A549 (cell line): ENCODE data around the gene DNM3. TPM values are rescaled to one million over a fixed set of nuclear protein-coding genes. Genes with fewer than 3 reads are reported as not detected.

Experiments used
- ATAC-seq, 2 experiments: fragments of 200-7000 bp in 1 of 2; fragments of >200 bp in 1 of 2; cut with Nextera tagmentation in 1 of 2; cut with Tn5 transposase in 1 of 2; 3 replicates each; pipeline versions ENCODE4 v1.8.0 to v1.9.1; 2018 to 2020; ENCODE audit warnings: mild to moderate bottlenecking in 1 of 2, moderate library complexity in 1 of 2
- CTCF ChIA-PET: fragments of 300-600 bp; sonication (Branson Sonifier 250); formaldehyde crosslinking; extraction: SDS; loops from one replicate; lab custom pipeline; 2021; ENCODE audit warnings: antibody characterized with exemption, inconsistent platforms; lab: Yijun Ruan, JAX
- POLR2A ChIA-PET: fragments of 350-600 bp; formaldehyde crosslinking; extraction: SDS; loops from one replicate; lab custom pipeline; 2021; ENCODE audit warnings: antibody characterized with exemption, inconsistent platforms; lab: Yijun Ruan, JAX
- DNase-seq, 2 experiments: peaks; one replicate each; pipeline versions ENCODE4 v3.0.0 to v3.0.0-alpha.2; 2011 to 2016; ENCODE audit warnings: low read depth in 1 of 2, low spot score in 1 of 2
- FAIRE-seq: peaks from 2 replicates; lab custom pipeline; 2011; peaks lifted over from hg19 to GRCh38; lab: Jason Lieb, UNC
- H3K27ac ChIP-seq, 2 experiments: fragments of >200 bp; sonication (Bioruptor Twin); formaldehyde crosslinking; 3 replicates each; pipeline ENCODE4 v1.5.1; 2016 to 2017
- H3K4me1 ChIP-seq: fragments of >200 bp; sonication (Bioruptor Twin); formaldehyde crosslinking; 3 replicates; pipeline ENCODE4 v1.6.1; 2016
- H3K4me2 ChIP-seq: fragments of >200 bp; sonication (Bioruptor Twin); formaldehyde crosslinking; 3 replicates; pipeline ENCODE4 v1.6.1; 2016
- H3K4me3 ChIP-seq: fragments of >200 bp; sonication (Bioruptor Twin); formaldehyde crosslinking; 3 replicates; pipeline ENCODE4 v1.5.1; 2016
- H3K9me3 ChIP-seq: fragments of >200 bp; sonication (Bioruptor Twin); formaldehyde crosslinking; 3 replicates; pipeline ENCODE4 v1.6.1; 2016
- BHLHE40 ChIP-seq: IDR thresholded peaks from 2 replicates; pipeline ENCODE4 v1.6.1; 2012; ENCODE audit warnings: low read depth, low read length, inconsistent platforms
- CBX2 ChIP-seq: fragments of 200-600 bp; sonication (generic); IDR thresholded peaks from 2 replicates; pipeline ENCODE4 v1.6.1; 2016; ENCODE audit warnings: low read depth, mild to moderate bottlenecking, borderline replicate concordance
- CEBPB ChIP-seq, 2 experiments: fragments of >200 bp in 1 of 2; sonication (Bioruptor Twin) in 1 of 2; formaldehyde crosslinking in 1 of 2; IDR thresholded peaks; 2 replicates each; pipeline ENCODE4 v1.6.1; 2012 to 2016
- CHD2 ChIP-seq: fragments of 150-350 bp; IDR thresholded peaks from 2 replicates; pipeline ENCODE4 v1.6.1; 2014; ENCODE audit warnings: low read length; ENCODE audit not compliant: partially characterized antibody
- EP300 ChIP-seq, 2 experiments: fragments of >200 bp; sonication (Bioruptor Twin); formaldehyde crosslinking; IDR thresholded peaks; 2 replicates in 1 of 2; 3 replicates in 1 of 2; pipeline ENCODE4 v1.6.1; 2016 to 2017
- ESRRA ChIP-seq: fragments of 150-350 bp; IDR thresholded peaks from 2 replicates; pipeline ENCODE4 v1.6.1; 2014; ENCODE audit warnings: mild to moderate bottlenecking, low read length, borderline replicate concordance
- GATA3 ChIP-seq: IDR thresholded peaks from 2 replicates; pipeline ENCODE4 v1.6.1; 2012; ENCODE audit warnings: borderline replicate concordance
- HDAC2 ChIP-seq: fragments of 200-600 bp; sonication (generic); IDR thresholded peaks from 2 replicates; pipeline ENCODE4 v1.6.1; 2016
- HOXA7 ChIP-seq: fragments of 250-450 bp; sonication (Bioruptor Pico); IDR thresholded peaks from 2 replicates; pipeline ENCODE4 v1.5.0; 2020; ENCODE audit warnings: mild to moderate bottlenecking, moderate library complexity
- JUNB ChIP-seq: fragments of >200 bp; sonication (Bioruptor Twin); formaldehyde crosslinking; IDR thresholded peaks from 2 replicates; pipeline ENCODE4 v1.6.1; 2016
- KDM5A ChIP-seq: fragments of 200-600 bp; sonication (generic); IDR thresholded peaks from 2 replicates; pipeline ENCODE4 v1.6.1; 2016; ENCODE audit warnings: antibody characterized with exemption, mild to moderate bottlenecking
- MAFK ChIP-seq: fragments of 450-650 bp; IDR thresholded peaks from 2 replicates; pipeline ENCODE4 v1.6.1; 2014; ENCODE audit not compliant: partially characterized antibody
- RARB ChIP-seq: fragments of 250-450 bp; sonication (Bioruptor Pico); IDR thresholded peaks from 2 replicates; pipeline ENCODE4 v1.8.0; 2021; ENCODE audit warnings: mild to moderate bottlenecking, moderate library complexity
- RFX5 ChIP-seq: fragments of 450-650 bp; IDR thresholded peaks from 2 replicates; pipeline ENCODE4 v1.7.1; 2014; ENCODE audit warnings: antibody characterized with exemption, mild to moderate bottlenecking, moderate library complexity
- SMC3 ChIP-seq: fragments of >200 bp; sonication (Bioruptor Twin); formaldehyde crosslinking; IDR thresholded peaks from 3 replicates; pipeline ENCODE4 v1.6.1; 2018; ENCODE audit warnings: inconsistent platforms
- SREBF2 ChIP-seq: fragments of 450-650 bp; IDR thresholded peaks from 2 replicates; pipeline ENCODE4 v1.6.1; 2014; ENCODE audit warnings: mild to moderate bottlenecking, moderate library complexity
- ZC3H11A ChIP-seq: fragments of 450-650 bp; IDR thresholded peaks from 2 replicates; pipeline ENCODE4 v1.6.1; 2014; ENCODE audit warnings: antibody characterized with exemption, mild to moderate bottlenecking
- ZNF302 ChIP-seq: fragments of 250-450 bp; sonication (Bioruptor Pico); IDR thresholded peaks from 2 replicates; pipeline ENCODE4 v1.9.0; 2021; ENCODE audit warnings: inconsistent platforms, mild to moderate bottlenecking, moderate library complexity
- ZSCAN20 ChIP-seq: fragments of 250-450 bp; sonication (Bioruptor Pico); IDR thresholded peaks from 2 replicates; pipeline ENCODE4 v1.8.0; 2022; ENCODE audit warnings: mild to moderate bottlenecking, moderate library complexity
- WGBS: methylation state at CpG from one replicate; pipeline ENCODE4 v1.1.6; 2017; ENCODE audit errors: missing lambda C conversion rate; 5-methylcytosine and 5-hydroxymethylcytosine counted together
- polyA plus RNA-seq, 4 experiments: library from polyadenylated mRNA; depleted of rRNA in 3 of 4; stranded (reverse); fragments of >200 nt; fragmentation: RNase III in 1 of 4; extraction: RNeasy Plus Mini Kit Qiagen cat#74134 plus additional on column Dnase treatment in 1 of 4; gene quantifications; 2 replicates in 3 of 4; 3 replicates in 1 of 4; pipeline ENCODE4 v1.2.3, GENCODE V29; 2011 to 2017
- TF ChIP-seq, protein P1 (sequence below): IDR thresholded peaks from 2 replicates; pipeline ENCODE4 v1.6.1; 2012
- TF ChIP-seq, protein P2 (sequence below): fragments of >200 bp; sonication (Bioruptor Twin); formaldehyde crosslinking; IDR thresholded peaks from 3 replicates; pipeline ENCODE4 v1.5.1; 2016

The DNM3 gene
- polyA plus RNA-seq, 2 of the 4 experiments (the other 2 are of a cell fraction), result 0.57 to 1.5 TPM

DNA sequence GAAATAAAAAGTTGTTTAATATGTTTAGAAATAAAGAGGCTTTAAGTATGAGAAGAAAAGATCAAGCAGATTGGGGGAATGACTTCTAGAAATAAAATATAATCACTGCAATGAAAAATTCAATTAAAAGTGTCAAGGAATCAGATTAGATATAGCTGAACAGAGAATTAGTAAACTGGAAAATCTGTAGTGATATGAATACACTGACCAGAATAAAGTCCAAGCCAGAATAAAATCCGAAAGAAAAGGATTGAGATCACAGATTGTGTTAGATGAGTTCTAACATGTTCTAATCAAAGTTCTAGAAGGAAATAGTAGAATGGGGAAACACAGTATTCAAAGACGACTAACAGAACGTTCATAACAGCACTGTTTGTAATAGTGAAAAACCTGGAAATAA lies 506.1 kb downstream of the DNM3 start (continued):
- TF ChIP-seq GATA3, result no peak

DNA sequence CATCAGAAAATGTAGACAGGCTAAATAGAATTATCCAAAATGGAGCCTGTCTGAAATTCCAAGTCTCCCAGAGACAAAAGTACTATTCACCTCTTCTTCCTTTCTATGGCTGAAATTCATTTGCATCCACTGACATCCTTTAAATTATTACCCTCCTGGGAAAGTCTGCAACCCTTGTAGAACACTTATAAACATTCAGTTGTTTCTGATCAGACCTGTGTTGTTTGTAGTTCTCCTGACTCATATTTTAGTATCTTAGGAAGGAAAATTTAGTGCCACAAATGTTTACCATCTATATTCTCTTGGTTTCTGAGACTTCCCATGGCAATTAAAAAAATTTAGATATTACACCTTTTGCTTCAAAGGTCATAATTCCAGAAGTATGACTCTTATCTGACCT lies 509.6 kb downstream of the DNM3 start:
- ATAC-seq, result no peak; a peak in 1 of 6 replicates
- Histone ChIP-seq H3K4me1 (peaks cover 57% of the 10 kb centered on the region), H3K4me2 (peak overlapping the region; percentile 61), H3K9me3 (peaks cover 20% of the 10 kb centered on the region; the same call in 2 of the 3 replicates), H3K4me3 (no peak overlapping the region), H3K27ac (peak overlapping the region; percentile 58 to 79)
- ChIA-PET CTCF (interaction anchor here (0.9 to 1.0 kb wide), 2 partner anchors 13 to 44 kb away, joined by 3 to 4 read pairs; no protein-coding TSS in a partner anchor), POLR2A (no interaction called here)
- DNase-seq, result no peak
- TF ChIP-seq CHD2, result no peak
- no peak for TF ChIP-seq ESRRA
- no peak for TF ChIP-seq SMC3
- TF ChIP-seq ZNF302 (CRISPR knock-in tag), result no peak
- FAIRE-seq, result no peak

DNA sequence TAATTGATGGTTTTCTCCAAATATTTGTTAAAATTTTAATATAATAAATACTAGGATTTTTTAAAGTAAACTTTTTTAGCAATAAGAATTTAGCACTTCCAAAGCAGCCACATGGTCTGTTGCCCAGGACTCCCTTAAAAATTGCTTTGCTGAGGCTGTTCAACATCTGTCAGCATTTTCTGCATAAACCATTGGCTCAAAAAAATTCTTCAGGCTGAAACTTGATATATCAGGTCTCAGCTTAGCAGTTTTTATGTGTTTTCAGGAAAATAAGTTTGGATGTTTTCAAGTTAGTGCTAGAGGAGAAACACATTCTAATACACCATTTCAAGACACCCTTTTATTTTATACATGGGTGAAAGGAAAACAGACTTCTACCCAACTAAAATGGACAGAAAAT lies 510.0 kb downstream of the DNM3 start:
- peaks cover 62% of the 10 kb centered on the region for H3K4me1 ChIP-seq
- peak in 1 of 2 experiments; percentile 42; a peak in 3 of 6 replicates for ATAC-seq
- POLR2A ChIA-PET, result interaction anchor here (0.9 to 2.2 kb wide), 2 partner anchors 29 to 30 kb away, joined by 3 to 9 read pairs; no protein-coding TSS in a partner anchor

DNA sequence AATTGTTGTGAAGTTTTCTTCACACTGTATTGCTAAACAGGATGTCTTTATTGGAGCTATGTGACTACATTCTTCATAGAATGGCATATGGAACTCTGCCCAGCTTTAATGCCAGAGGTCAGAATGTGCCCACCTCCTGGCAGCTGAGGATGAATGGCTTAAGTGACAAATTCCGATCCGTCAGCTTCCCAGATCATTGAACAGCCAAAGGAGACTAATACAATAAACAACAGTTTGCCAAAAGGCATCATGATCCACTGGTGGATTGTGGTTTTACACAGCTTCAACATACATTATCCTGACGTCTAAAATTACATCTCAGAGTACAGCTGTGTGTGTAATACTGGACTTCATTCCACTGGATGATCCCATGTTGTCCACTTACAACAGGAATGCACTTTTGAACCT lies 510.5 kb downstream of the DNM3 start:
- ChIA-PET CTCF (interaction anchor here (0.7 to 1.9 kb wide), 5 partner anchors 9 to 47 kb away, joined by 3 to 5 read pairs (median 3); no protein-coding TSS in a partner anchor), POLR2A (interaction anchor here (0.9 to 2.2 kb wide), 2 partner anchors 29 to 31 kb away, joined by 3 to 9 read pairs; no protein-coding TSS in a partner anchor)
- WGBS, result 2% methylated on average over 3 of the region's 3 CpGs
- H3K4me2 ChIP-seq, result peak overlapping the region; percentile 61
- H3K4me1 ChIP-seq, result peaks cover 63% of the 10 kb centered on the region
- FAIRE-seq, result no peak
- H3K4me3 ChIP-seq, result no peak overlapping the region
- peaks cover 18% of the 10 kb centered on the region; the same call in 2 of the 3 replicates for H3K9me3 ChIP-seq
- DNase-seq, result peak in 1 of 2 experiments; percentile 23
- TF ChIP-seq CBX2 (no peak), CEBPB (IDR thresholded peaks at IDR 0.05) (peak in 1 of 2 experiments; percentile 3; a peak in 1 of 4 replicates), SREBF2 (no peak), CHD2 (no peak), KDM5A (no peak), EP300 (IDR thresholded peaks at IDR 0.05) (peak in 1 of 2 experiments; percentile 23; a peak in 1 of 5 replicates), JUNB (peak; percentile 18; the same call in 1 of the 2 replicates), ZC3H11A (no peak)
- TF ChIP-seq, protein P1, sequence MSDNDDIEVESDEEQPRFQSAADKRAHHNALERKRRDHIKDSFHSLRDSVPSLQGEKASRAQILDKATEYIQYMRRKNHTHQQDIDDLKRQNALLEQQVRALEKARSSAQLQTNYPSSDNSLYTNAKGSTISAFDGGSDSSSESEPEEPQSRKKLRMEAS, result peak; percentile 30; the same call in 1 of the 2 replicates
- peak; percentile 44 to 60; a peak in 4 of 6 replicates for ATAC-seq
- H3K27ac ChIP-seq, result peak overlapping the region; percentile 58 to 79

More for the DNA sequence above, 510.0 kb downstream of the DNM3 start:
- no peak for TF ChIP-seq ZSCAN20 (CRISPR knock-in tag)
- TF ChIP-seq MAFK, result peak; percentile 73
- Histone ChIP-seq H3K4me3 (no peak overlapping the region), H3K4me2 (peak overlapping the region; percentile 61), H3K27ac (peak overlapping the region; percentile 58 to 79), H3K9me3 (peaks cover 20% of the 10 kb centered on the region; the same call in 2 of the 3 replicates)
- CTCF ChIA-PET, result interaction anchor here (1.0 to 1.9 kb wide), 2 partner anchors 12 to 43 kb away, joined by 4 to 5 read pairs; no protein-coding TSS in a partner anchor
- DNase-seq (no peak), FAIRE-seq (no peak)

DNA sequence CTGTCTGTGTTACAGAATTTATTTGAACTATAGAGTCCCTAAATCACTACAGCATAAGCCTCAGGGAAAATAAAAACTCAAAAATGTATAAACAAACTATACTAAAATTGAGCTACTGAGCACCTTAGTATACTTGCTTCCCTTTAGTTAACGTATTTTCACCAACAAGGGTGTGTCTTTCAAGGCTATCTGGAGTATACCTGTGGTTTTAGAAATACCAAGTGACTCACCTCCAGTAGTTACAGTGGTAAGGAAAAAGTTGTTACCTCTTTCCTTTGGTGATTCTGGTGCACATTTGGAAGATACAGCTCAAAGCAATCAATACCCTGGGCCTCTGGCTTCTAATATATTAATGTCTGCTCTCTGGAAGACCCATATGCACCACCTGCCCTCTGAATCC lies 511.1 kb downstream of the DNM3 start:
- CTCF ChIA-PET, result interaction anchor here (0.7 to 1.9 kb wide), 4 partner anchors 10 to 46 kb away, joined by 3 to 5 read pairs (median 3); no protein-coding TSS in a partner anchor
- POLR2A ChIA-PET, result interaction anchor here (0.9 to 2.2 kb wide), 2 partner anchors 30 to 31 kb away, joined by 3 to 9 read pairs; no protein-coding TSS in a partner anchor
- no peak for DNase-seq
- peak; percentile 28 for FAIRE-seq
- Histone ChIP-seq H3K4me3 (no peak overlapping the region), H3K4me1 (peaks cover 70% of the 10 kb centered on the region), H3K27ac (peak overlapping the region; percentile 58 to 79), H3K4me2 (peak overlapping the region; percentile 61), H3K9me3 (peaks cover 11% of the 10 kb centered on the region; the same call in 2 of the 3 replicates)
- TF ChIP-seq ZNF302 (CRISPR knock-in tag) (no peak), RFX5 (no peak), HOXA7 (CRISPR knock-in tag) (no peak), BHLHE40 (no peak), RARB (CRISPR knock-in tag) (no peak), HDAC2 (no peak)
- TF ChIP-seq, protein P2, sequence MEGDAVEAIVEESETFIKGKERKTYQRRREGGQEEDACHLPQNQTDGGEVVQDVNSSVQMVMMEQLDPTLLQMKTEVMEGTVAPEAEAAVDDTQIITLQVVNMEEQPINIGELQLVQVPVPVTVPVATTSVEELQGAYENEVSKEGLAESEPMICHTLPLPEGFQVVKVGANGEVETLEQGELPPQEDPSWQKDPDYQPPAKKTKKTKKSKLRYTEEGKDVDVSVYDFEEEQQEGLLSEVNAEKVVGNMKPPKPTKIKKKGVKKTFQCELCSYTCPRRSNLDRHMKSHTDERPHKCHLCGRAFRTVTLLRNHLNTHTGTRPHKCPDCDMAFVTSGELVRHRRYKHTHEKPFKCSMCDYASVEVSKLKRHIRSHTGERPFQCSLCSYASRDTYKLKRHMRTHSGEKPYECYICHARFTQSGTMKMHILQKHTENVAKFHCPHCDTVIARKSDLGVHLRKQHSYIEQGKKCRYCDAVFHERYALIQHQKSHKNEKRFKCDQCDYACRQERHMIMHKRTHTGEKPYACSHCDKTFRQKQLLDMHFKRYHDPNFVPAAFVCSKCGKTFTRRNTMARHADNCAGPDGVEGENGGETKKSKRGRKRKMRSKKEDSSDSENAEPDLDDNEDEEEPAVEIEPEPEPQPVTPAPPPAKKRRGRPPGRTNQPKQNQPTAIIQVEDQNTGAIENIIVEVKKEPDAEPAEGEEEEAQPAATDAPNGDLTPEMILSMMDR, result no peak
- WGBS, result 14% methylated on average over 1 of the region's 1 CpG
- peak in 1 of 2 experiments; percentile 12; a peak in 4 of 6 replicates for ATAC-seq
